MM.1S (cell line): ENCODE results near the gene P3H2.

Source experiments
- DNase-seq: peaks from one replicate; pipeline ENCODE4 v3.0.0-alpha.2; 2015
- H2AFZ ChIP-seq: fragments of 300-600 bp; sonication (generic); 2 replicates; pipeline ENCODE4 v1.6.0; 2016; ENCODE audit warnings: antibody characterized with exemption, low read length
- H3F3A ChIP-seq: fragments of 300-600 bp; sonication (generic); 2 replicates; pipeline ENCODE4 v1.6.1; 2016; ENCODE audit warnings: mild to moderate bottlenecking, antibody characterized with exemption, low read length, moderate library complexity, mixed read lengths; ENCODE audit not compliant: insufficient read depth
- H3K27ac ChIP-seq: fragments of 300-600 bp; sonication (generic); 2 replicates; pipeline ENCODE4 v1.5.1; 2016; ENCODE audit warnings: mild to moderate bottlenecking, low read length
- H3K27me3 ChIP-seq: fragments of 300-600 bp; sonication (generic); replicated peaks from 2 replicates; pipeline ENCODE4 v1.6.0; 2016; ENCODE audit warnings: low read length; ENCODE audit not compliant: insufficient read depth
- H3K36me3 ChIP-seq: fragments of 300-600 bp; sonication (generic); replicated peaks from 2 replicates; pipeline ENCODE4 v1.6.1; 2016; ENCODE audit warnings: mild to moderate bottlenecking, low read length, mixed read lengths; ENCODE audit not compliant: insufficient read depth
- H3K4me1 ChIP-seq: fragments of 300-600 bp; sonication (generic); 2 replicates; pipeline ENCODE4 v1.6.1; 2016; ENCODE audit warnings: low read length, mixed read lengths
- H3K4me2 ChIP-seq: fragments of 300-600 bp; sonication (generic); 2 replicates; pipeline ENCODE4 v1.6.0; 2016; ENCODE audit warnings: low read depth, low read length
- H3K4me3 ChIP-seq: fragments of 300-600 bp; sonication (generic); 2 replicates; pipeline ENCODE4 v1.5.1; 2016; ENCODE audit warnings: low read length, mixed read lengths
- H3K79me2 ChIP-seq: fragments of 300-600 bp; sonication (generic); 2 replicates; pipeline ENCODE4 v1.6.1; 2016; ENCODE audit warnings: mixed run types, low read length, mixed read lengths
- H3K9ac ChIP-seq: fragments of 300-600 bp; sonication (generic); 2 replicates; pipeline ENCODE4 v1.6.1; 2016; ENCODE audit warnings: low read length, mixed read lengths
- H3K9me2 ChIP-seq: fragments of 300-600 bp; sonication (generic); replicated peaks from 2 replicates; pipeline ENCODE4 v1.6.1; 2016; ENCODE audit warnings: mild to moderate bottlenecking, low read length, mixed read lengths; ENCODE audit not compliant: insufficient read depth
- H3K9me3 ChIP-seq: fragments of 300-600 bp; sonication (generic); replicated peaks from 2 replicates; pipeline ENCODE4 v1.6.1; 2016; ENCODE audit warnings: mild to moderate bottlenecking, low read length, mixed read lengths; ENCODE audit not compliant: insufficient read depth
- H4K20me1 ChIP-seq: fragments of 300-600 bp; sonication (generic); 2 replicates; pipeline ENCODE4 v1.6.1; 2016; ENCODE audit warnings: mild to moderate bottlenecking, low read length, moderate library complexity, mixed read lengths; ENCODE audit not compliant: insufficient read depth
- EZH2 ChIP-seq: fragments of 300-600 bp; sonication (generic); optimal IDR thresholded peaks from 2 replicates; pipeline ENCODE3; 2017; ENCODE audit warnings: low read depth, mild to moderate bottlenecking, antibody characterized with exemption, low read length, mixed read lengths
- EZH2phosphoT487 ChIP-seq: fragments of 300-600 bp; sonication (generic); IDR thresholded peaks from 2 replicates; pipeline ENCODE4 v1.6.1; 2018; ENCODE audit warnings: antibody characterized with exemption, low read length
- TF ChIP-seq, protein P1 (sequence below): fragments of 300-600 bp; sonication (generic); IDR thresholded peaks from 2 replicates; pipeline ENCODE4 v1.5.1; 2016; ENCODE audit warnings: antibody characterized with exemption, low read length, mixed read lengths

The P3H2 gene

DNA sequence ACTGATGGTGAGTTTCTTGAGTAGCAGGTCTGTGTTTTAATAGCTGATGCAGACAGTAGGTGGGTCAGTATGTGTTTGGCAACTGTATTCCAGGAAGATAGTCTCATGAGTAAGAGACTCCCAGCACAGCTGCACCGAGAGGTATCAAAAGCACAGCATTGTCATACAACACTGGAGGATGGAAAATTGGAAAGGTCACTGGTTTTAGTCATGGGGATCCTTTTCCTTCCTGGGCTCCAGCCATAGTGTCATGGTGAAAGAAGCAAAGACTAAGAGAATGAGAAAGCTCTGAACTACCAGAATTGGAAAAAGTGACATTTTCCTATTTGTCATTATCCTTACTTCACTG lies 61.5 kb downstream of the P3H2 start:
- Histone ChIP-seq H3K4me1 (no peaks in the 10 kb centered on the region), H3K9me2 (no peaks in the 10 kb centered on the region), H3K36me3 (no peaks in the 10 kb centered on the region), H3K4me2 (no peak overlapping the region), H3F3A (no peaks in the 10 kb centered on the region), H3K27me3 (no peaks in the 10 kb centered on the region), H2AFZ (no peak overlapping the region), H3K9me3 (no peaks in the 10 kb centered on the region), H3K79me2 (no peaks in the 10 kb centered on the region), H3K27ac (no peak overlapping the region), H3K4me3 (no peak overlapping the region), H4K20me1 (no peaks in the 10 kb centered on the region), H3K9ac (no peak overlapping the region)
- no peak for DNase-seq
- TF ChIP-seq, protein P1, sequence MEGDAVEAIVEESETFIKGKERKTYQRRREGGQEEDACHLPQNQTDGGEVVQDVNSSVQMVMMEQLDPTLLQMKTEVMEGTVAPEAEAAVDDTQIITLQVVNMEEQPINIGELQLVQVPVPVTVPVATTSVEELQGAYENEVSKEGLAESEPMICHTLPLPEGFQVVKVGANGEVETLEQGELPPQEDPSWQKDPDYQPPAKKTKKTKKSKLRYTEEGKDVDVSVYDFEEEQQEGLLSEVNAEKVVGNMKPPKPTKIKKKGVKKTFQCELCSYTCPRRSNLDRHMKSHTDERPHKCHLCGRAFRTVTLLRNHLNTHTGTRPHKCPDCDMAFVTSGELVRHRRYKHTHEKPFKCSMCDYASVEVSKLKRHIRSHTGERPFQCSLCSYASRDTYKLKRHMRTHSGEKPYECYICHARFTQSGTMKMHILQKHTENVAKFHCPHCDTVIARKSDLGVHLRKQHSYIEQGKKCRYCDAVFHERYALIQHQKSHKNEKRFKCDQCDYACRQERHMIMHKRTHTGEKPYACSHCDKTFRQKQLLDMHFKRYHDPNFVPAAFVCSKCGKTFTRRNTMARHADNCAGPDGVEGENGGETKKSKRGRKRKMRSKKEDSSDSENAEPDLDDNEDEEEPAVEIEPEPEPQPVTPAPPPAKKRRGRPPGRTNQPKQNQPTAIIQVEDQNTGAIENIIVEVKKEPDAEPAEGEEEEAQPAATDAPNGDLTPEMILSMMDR = no peak
- TF ChIP-seq EZH2phosphoT487 (no peak), EZH2 (no peak)

- H3K9me2 ChIP-seq = no peaks in the 10 kb centered on the region
- DNase-seq = no peak
- H4K20me1 ChIP-seq = no peaks in the 10 kb centered on the region
- no peaks in the 10 kb centered on the region for H3K36me3 ChIP-seq
- TF ChIP-seq EZH2 = no peak
- TF ChIP-seq EZH2phosphoT487 = no peak
- no peak overlapping the region for H2AFZ ChIP-seq
- H3K79me2 ChIP-seq = no peaks in the 10 kb centered on the region
- no peak overlapping the region for H3K4me3 ChIP-seq
- H3K27me3 ChIP-seq = no peaks in the 10 kb centered on the region
- no peaks in the 10 kb centered on the region for H3K4me1 ChIP-seq
- no peak overlapping the region for H3K4me2 ChIP-seq
- no peaks in the 10 kb centered on the region for H3F3A ChIP-seq
- H3K9ac ChIP-seq = no peak overlapping the region
- H3K9me3 ChIP-seq = no peaks in the 10 kb centered on the region
- H3K27ac ChIP-seq = no peak overlapping the region
Observed at GRCh38 chr3:190058521-190059241, 62.0 kb downstream of the P3H2 start.

DNA sequence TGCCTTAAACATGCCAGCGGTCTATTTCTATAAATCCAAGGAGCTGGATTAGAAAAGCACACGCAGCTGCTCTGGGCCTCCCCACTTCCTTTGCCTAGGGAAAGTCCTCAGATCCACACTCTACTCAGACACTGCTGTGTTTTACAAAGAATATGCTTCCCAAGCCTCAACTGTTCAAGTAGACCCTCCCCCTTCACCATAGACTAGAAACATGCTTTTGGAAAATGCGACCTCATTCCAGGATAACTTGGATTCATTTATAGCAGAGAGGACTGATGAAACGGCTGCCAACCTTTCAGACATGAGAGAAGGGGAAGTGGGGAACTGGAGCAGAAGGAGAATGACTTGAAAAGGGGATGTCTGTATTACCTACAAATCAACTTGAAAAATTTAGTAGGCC lies 64.0 kb downstream of the P3H2 start:
- no peaks in the 10 kb centered on the region for H3K9me3 ChIP-seq
- H4K20me1 ChIP-seq = no peaks in the 10 kb centered on the region
- no peaks in the 10 kb centered on the region for H3K79me2 ChIP-seq
- no peak overlapping the region for H3K9ac ChIP-seq
- no peak overlapping the region for H3K27ac ChIP-seq
- TF ChIP-seq EZH2phosphoT487 (no peak), EZH2 (no peak)
- TF ChIP-seq, protein P1 = no peak
- no peaks in the 10 kb centered on the region for H3K36me3 ChIP-seq
- no peak overlapping the region for H3K4me2 ChIP-seq
- no peak for DNase-seq
- H3K4me1 ChIP-seq = no peaks in the 10 kb centered on the region
- H3K9me2 ChIP-seq = no peaks in the 10 kb centered on the region
- no peaks in the 10 kb centered on the region for H3F3A ChIP-seq
- H3K4me3 ChIP-seq = no peak overlapping the region
- no peak overlapping the region for H2AFZ ChIP-seq
- H3K27me3 ChIP-seq = no peaks in the 10 kb centered on the region

GRCh38 chr3:190055773-190056172 lies 64.9 kb downstream of the P3H2 start:
- TF ChIP-seq EZH2phosphoT487 (no peak), EZH2 (no peak)
- TF ChIP-seq, protein P1 = no peak
- DNase-seq = no peak
- Histone ChIP-seq H3K4me1 (no peaks in the 10 kb centered on the region), H3K79me2 (no peaks in the 10 kb centered on the region), H3K36me3 (no peaks in the 10 kb centered on the region), H3K9me3 (no peaks in the 10 kb centered on the region), H3K4me3 (no peak overlapping the region), H3F3A (no peaks in the 10 kb centered on the region), H3K27me3 (no peaks in the 10 kb centered on the region), H3K9me2 (no peaks in the 10 kb centered on the region), H3K9ac (no peak overlapping the region), H3K4me2 (no peak overlapping the region), H3K27ac (no peak overlapping the region), H4K20me1 (no peaks in the 10 kb centered on the region), H2AFZ (no peak overlapping the region)
